Measurements from ENCODE around the gene NOG.

The NOG gene

DNA sequence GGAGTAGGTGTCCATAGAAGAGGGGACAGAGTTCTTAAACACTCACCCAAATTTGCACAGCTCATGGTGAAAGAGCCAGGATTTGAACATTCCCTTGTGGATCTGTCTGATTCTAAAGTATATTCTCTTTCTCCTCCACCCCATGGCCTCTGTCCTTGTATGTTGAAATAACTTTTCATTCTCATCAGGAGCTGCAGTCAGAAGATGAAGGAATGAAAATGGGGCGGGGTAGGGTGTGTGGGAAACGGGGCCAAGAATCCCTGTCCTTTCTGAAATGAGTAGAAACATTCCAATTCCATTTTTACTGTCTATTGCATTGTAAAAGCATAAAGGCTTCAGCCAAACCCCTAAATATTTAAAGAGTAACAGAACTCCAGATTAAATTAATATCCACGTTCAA, 42.8 kb downstream of the NOG start:
- DNase-seq (ENCODE audit: low spot score): no peak

GRCh38 chr17:56637254-56637653, 43.8 kb downstream of the NOG start:
- DNase-seq (ENCODE audit: low spot score): no peak

GRCh38 chr17:56638591-56639051, 45.1 kb downstream of the NOG start:
- DNase-seq (ENCODE audit: low spot score): no peak

GRCh38 chr17:56639517-56639916, 46.0 kb downstream of the NOG start:
- no peak for DNase-seq (ENCODE audit: low spot score)

GRCh38 chr17:56640116-56640515, 46.6 kb downstream of the NOG start:
- DNase-seq (ENCODE audit: low spot score): no peak

GRCh38 chr17:56641373-56641772, 47.9 kb downstream of the NOG start:
- no peak for DNase-seq (ENCODE audit: low spot score)

DNA sequence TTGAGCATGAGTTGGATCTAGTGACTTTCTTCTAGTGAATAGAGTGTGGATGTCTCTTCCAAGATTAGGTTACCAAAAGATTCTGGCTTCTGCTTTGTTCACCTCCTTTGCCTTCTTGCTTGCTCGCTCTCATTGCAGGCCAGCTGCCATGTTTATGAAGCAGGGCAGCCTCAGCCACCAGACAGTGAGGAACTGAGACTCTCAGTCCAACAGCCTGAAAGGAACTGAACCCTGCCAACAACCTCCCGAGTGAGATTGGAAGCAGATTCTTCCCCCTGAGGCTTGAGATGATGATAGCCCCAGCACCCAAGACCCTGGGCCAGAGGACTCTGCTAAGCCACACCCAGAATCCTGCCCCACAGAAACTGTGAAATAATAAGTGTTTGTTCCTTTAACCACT, 48.4 kb downstream of the NOG start:
- DNase-seq (ENCODE audit: low spot score): no peak

GRCh38 chr17:56642424-56642823, 48.9 kb downstream of the NOG start:
- no peak for DNase-seq (ENCODE audit: low spot score)

Measured in left forelimb (tissue), 1 donor.